GDM1 (cell line): ENCODE results near the gene AP5Z1.
A peak's percentile ranks its signal among the peaks of the same experiment; 100 is the strongest.

Source experiments
- DNase-seq: peaks from one replicate; lab custom pipeline; 2025; lab: John Stamatoyannopoulos, UW

The AP5Z1 gene

GRCh38 chr7:4820967-4821471 lies 45.6 kb downstream of the AP5Z1 start:
- no peak for DNase-seq

GRCh38 chr7:4822677-4823076 lies 47.3 kb downstream of the AP5Z1 start:
- no peak for DNase-seq

- no peak for DNase-seq
Observed at GRCh38 chr7:4823441-4824119, 48.2 kb downstream of the AP5Z1 start.

GRCh38 chr7:4824120-4824775 lies 48.8 kb downstream of the AP5Z1 start:
- DNase-seq: no peak

GRCh38 chr7:4825081-4825480 lies 49.7 kb downstream of the AP5Z1 start:
- no peak for DNase-seq

- no peak for DNase-seq
Observed at GRCh38 chr7:4828720-4829383, 53.4 kb downstream of the AP5Z1 start.

- peak; percentile 37 for DNase-seq
Observed at GRCh38 chr7:4830176-4830575, 54.8 kb downstream of the AP5Z1 start.

GRCh38 chr7:4831723-4832495 lies 56.5 kb downstream of the AP5Z1 start:
- DNase-seq: no peak

- no peak for DNase-seq
Observed at GRCh38 chr7:4832711-4833110, 57.3 kb downstream of the AP5Z1 start.

GRCh38 chr7:4833176-4833575 lies 57.8 kb downstream of the AP5Z1 start:
- DNase-seq: no peak

- no peak for DNase-seq
Observed at GRCh38 chr7:4833691-4834600, 58.5 kb downstream of the AP5Z1 start.

GRCh38 chr7:4834601-4835397 lies 59.4 kb downstream of the AP5Z1 start:
- no peak for DNase-seq

- DNase-seq: no peak
Observed at GRCh38 chr7:4835398-4836205, 60.2 kb downstream of the AP5Z1 start.

GRCh38 chr7:4836206-4836661 lies 60.8 kb downstream of the AP5Z1 start:
- no peak for DNase-seq

GRCh38 chr7:4837041-4837802 lies 61.8 kb downstream of the AP5Z1 start:
- DNase-seq: no peak

GRCh38 chr7:4837803-4838625 lies 62.6 kb downstream of the AP5Z1 start:
- no peak for DNase-seq

GRCh38 chr7:4838626-4839334 lies 63.4 kb downstream of the AP5Z1 start:
- DNase-seq: no peak
